Measurements from ENCODE around the gene MTMR4.

Gene MTMR4

GRCh38 chr17:58533616-58534188 lies 19.3 kb upstream of the MTMR4 start:
- Histone ChIP-seq H3F3A (ENCODE audit: insufficient read depth, low read length) (no peaks in the 10 kb centered on the region), H3K9me3 (ENCODE audit: low read length) (no peaks in the 10 kb centered on the region), H3K9ac (ENCODE audit: low read length) (no peak overlapping the region), H2AFZ (ENCODE audit: low read length) (no peak overlapping the region), H3K9me2 (ENCODE audit: low read depth, low read length) (no peaks in the 10 kb centered on the region), H4K20me1 (ENCODE audit: insufficient read depth, low read length) (no peaks in the 10 kb centered on the region), H3K27ac (ENCODE audit: low read depth, low read length, poor library complexity, severe bottlenecking) (no peak overlapping the region), H3K4me2 (ENCODE audit: low read length) (no peak overlapping the region), H3K4me1 (ENCODE audit: insufficient read depth, low read length, severe bottlenecking) (no peaks in the 10 kb centered on the region), H3K79me2 (ENCODE audit: insufficient read depth, low read length) (no peaks in the 10 kb centered on the region), H3K36me3 (ENCODE audit: insufficient read depth, low read length) (no peaks in the 10 kb centered on the region), H3K4me3 (ENCODE audit: low read depth, low read length, poor library complexity, severe bottlenecking) (no peak overlapping the region), H3K27me3 (ENCODE audit: insufficient read depth, low read length) (peaks cover 21% of the 10 kb centered on the region)
- TF ChIP-seq, protein P1, sequence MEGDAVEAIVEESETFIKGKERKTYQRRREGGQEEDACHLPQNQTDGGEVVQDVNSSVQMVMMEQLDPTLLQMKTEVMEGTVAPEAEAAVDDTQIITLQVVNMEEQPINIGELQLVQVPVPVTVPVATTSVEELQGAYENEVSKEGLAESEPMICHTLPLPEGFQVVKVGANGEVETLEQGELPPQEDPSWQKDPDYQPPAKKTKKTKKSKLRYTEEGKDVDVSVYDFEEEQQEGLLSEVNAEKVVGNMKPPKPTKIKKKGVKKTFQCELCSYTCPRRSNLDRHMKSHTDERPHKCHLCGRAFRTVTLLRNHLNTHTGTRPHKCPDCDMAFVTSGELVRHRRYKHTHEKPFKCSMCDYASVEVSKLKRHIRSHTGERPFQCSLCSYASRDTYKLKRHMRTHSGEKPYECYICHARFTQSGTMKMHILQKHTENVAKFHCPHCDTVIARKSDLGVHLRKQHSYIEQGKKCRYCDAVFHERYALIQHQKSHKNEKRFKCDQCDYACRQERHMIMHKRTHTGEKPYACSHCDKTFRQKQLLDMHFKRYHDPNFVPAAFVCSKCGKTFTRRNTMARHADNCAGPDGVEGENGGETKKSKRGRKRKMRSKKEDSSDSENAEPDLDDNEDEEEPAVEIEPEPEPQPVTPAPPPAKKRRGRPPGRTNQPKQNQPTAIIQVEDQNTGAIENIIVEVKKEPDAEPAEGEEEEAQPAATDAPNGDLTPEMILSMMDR (IDR thresholded peaks at IDR 0.05; ENCODE audit: low read length), result no peak
- TF ChIP-seq EZH2 (IDR thresholded peaks at IDR 0.05; ENCODE audit: borderline replicate concordance, low read length), result no peak

DNA sequence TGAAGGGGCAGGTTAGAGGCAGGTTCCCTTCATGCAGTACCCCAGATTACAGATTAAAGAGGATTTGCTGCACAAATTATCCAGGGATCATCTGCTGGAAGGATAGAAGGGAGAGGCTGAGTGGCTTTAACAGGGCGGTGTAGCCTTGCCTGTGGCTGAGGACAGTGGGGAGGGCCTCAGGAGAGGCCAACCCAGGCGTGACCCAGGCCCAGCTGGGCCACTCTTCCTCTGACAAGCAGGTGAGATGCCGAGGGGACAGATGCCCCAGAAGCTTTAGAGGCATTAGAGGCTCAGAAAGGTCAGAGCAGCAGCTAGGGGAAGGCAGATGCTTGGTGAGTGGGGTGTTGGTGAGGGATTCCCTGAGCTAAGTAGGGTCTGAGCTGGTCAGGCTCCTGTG lies 18.1 kb upstream of the MTMR4 start:
- no peaks in the 10 kb centered on the region for H4K20me1 ChIP-seq (ENCODE audit: insufficient read depth, low read length)
- no peaks in the 10 kb centered on the region for H3F3A ChIP-seq (ENCODE audit: insufficient read depth, low read length)
- TF ChIP-seq, protein P1 (IDR thresholded peaks at IDR 0.05; ENCODE audit: low read length), result no peak
- H3K4me3 ChIP-seq (ENCODE audit: low read depth, low read length, poor library complexity, severe bottlenecking), result peak overlapping the region; percentile 52
- no peaks in the 10 kb centered on the region for H3K36me3 ChIP-seq (ENCODE audit: insufficient read depth, low read length)
- no peaks in the 10 kb centered on the region for H3K4me1 ChIP-seq (ENCODE audit: insufficient read depth, low read length, severe bottlenecking)
- peak overlapping the region; percentile 70 for H3K4me2 ChIP-seq (ENCODE audit: low read length)
- H3K79me2 ChIP-seq (ENCODE audit: insufficient read depth, low read length), result no peaks in the 10 kb centered on the region
- H3K9me3 ChIP-seq (ENCODE audit: low read length), result no peaks in the 10 kb centered on the region
- H3K27me3 ChIP-seq (ENCODE audit: insufficient read depth, low read length), result peaks cover 17% of the 10 kb centered on the region
- no peak overlapping the region for H3K9ac ChIP-seq (ENCODE audit: low read length)
- H3K27ac ChIP-seq (ENCODE audit: low read depth, low read length, poor library complexity, severe bottlenecking), result no peak overlapping the region
- H3K9me2 ChIP-seq (ENCODE audit: low read depth, low read length), result no peaks in the 10 kb centered on the region
- no peak overlapping the region for H2AFZ ChIP-seq (ENCODE audit: low read length)

GRCh38 chr17:58531661-58532554 lies 17.5 kb upstream of the MTMR4 start:
- Histone ChIP-seq H4K20me1 (ENCODE audit: insufficient read depth, low read length) (no peaks in the 10 kb centered on the region), H3K27me3 (ENCODE audit: insufficient read depth, low read length) (peaks cover 17% of the 10 kb centered on the region), H3K79me2 (ENCODE audit: insufficient read depth, low read length) (no peaks in the 10 kb centered on the region), H3K4me1 (ENCODE audit: insufficient read depth, low read length, severe bottlenecking) (no peaks in the 10 kb centered on the region), H3K27ac (ENCODE audit: low read depth, low read length, poor library complexity, severe bottlenecking) (no peak overlapping the region), H3K4me2 (ENCODE audit: low read length) (peak overlapping the region; percentile 70), H3K9me3 (ENCODE audit: low read length) (no peaks in the 10 kb centered on the region), H3K4me3 (ENCODE audit: low read depth, low read length, poor library complexity, severe bottlenecking) (peak overlapping the region; percentile 52), H2AFZ (ENCODE audit: low read length) (no peak overlapping the region), H3K9ac (ENCODE audit: low read length) (no peak overlapping the region), H3F3A (ENCODE audit: insufficient read depth, low read length) (no peaks in the 10 kb centered on the region), H3K9me2 (ENCODE audit: low read depth, low read length) (no peaks in the 10 kb centered on the region), H3K36me3 (ENCODE audit: insufficient read depth, low read length) (no peaks in the 10 kb centered on the region)
- TF ChIP-seq, protein P1 (IDR thresholded peaks at IDR 0.05; ENCODE audit: low read length), result no peak
- no peak for TF ChIP-seq EZH2 (IDR thresholded peaks at IDR 0.05; ENCODE audit: borderline replicate concordance, low read length)

All from OCI-LY1 (cell line).